Upper lobe of left lung (tissue), 4 donors: ENCODE data around the gene DNAAF8.

Experiments used
- EP300 ChIP-seq, 4 donors: sonication (generic); formaldehyde crosslinking; IDR thresholded peaks; one replicate each; pipeline ENCODE4 v1.5.1; 2017; ENCODE audit warnings: antibody characterized with exemption in 4 of 4, control low read depth in 2 of 4
- POLR2A ChIP-seq, 4 donors: fragments of 450-650 bp; IDR thresholded peaks; one replicate each; pipeline ENCODE4 v1.5.1; 2016 to 2017; ENCODE audit warnings: antibody characterized with exemption in 4 of 4, mild to moderate bottlenecking in 2 of 4
- POLR2AphosphoS5 ChIP-seq, 2 donors: sonication (generic); formaldehyde crosslinking; IDR thresholded peaks; one replicate each; pipeline ENCODE4 v1.5.1; 2017; ENCODE audit warnings: antibody characterized with exemption in 2 of 2
- TF ChIP-seq, protein P1 (sequence below), 6 experiments: fragments of 450-650 bp in 4 of 6; fragments of 200-600 bp in 2 of 6; sonication (generic) in 2 of 6; IDR thresholded peaks; one replicate each; pipeline ENCODE4 v1.5.1; 2016 to 2019; ENCODE audit warnings: antibody characterized with exemption in 6 of 6

DNA sequence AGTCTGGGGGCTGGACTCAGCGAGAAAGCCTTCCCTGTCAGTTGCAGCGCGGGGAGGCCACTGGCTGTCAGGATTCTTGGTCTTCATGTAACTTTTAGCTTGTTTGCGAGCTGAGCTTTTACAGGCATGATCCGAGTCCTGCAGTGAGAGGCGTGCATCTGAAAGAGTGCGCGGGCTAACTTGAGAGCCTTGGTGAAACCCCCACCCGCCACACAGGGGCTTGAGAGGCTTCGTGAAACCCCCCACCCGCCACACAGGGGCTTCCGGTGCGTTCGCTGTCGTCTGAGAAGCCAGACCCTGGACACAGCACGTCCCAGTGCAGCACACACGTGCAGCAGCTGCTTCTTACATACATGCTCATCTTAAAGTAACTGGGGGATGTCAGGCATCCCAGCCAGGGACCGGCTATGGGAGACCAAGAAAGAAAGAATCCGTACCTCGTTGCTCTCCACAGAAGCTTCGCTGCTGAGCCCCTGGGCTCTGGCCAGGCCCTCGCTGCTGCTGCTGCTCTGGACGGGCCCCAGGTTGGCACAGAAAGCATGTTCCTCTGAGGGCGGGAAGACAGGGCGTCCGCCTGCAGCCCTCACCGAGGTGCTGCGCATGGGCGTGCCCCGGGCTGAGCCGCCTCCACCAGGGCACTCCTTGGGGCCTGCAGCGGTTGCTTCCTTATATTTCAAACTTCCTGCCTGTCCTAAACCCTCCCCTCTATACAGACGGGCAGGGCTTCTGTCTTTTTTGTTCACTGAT lies 33.2 kb upstream of the DNAAF8 start:
- TF ChIP-seq, protein P1, sequence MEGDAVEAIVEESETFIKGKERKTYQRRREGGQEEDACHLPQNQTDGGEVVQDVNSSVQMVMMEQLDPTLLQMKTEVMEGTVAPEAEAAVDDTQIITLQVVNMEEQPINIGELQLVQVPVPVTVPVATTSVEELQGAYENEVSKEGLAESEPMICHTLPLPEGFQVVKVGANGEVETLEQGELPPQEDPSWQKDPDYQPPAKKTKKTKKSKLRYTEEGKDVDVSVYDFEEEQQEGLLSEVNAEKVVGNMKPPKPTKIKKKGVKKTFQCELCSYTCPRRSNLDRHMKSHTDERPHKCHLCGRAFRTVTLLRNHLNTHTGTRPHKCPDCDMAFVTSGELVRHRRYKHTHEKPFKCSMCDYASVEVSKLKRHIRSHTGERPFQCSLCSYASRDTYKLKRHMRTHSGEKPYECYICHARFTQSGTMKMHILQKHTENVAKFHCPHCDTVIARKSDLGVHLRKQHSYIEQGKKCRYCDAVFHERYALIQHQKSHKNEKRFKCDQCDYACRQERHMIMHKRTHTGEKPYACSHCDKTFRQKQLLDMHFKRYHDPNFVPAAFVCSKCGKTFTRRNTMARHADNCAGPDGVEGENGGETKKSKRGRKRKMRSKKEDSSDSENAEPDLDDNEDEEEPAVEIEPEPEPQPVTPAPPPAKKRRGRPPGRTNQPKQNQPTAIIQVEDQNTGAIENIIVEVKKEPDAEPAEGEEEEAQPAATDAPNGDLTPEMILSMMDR (IDR thresholded peaks at IDR 0.05) = no peak
- TF ChIP-seq EP300 (IDR thresholded peaks at IDR 0.05) (no peak), POLR2AphosphoS5 (IDR thresholded peaks at IDR 0.05) (no peak), POLR2A (IDR thresholded peaks at IDR 0.05) (no peak)
